HL-60 (cell line): ENCODE results near the gene DNASE1L1.

Experiments used
- DNase-seq, 2 experiments: peaks; one replicate each; pipeline ENCODE4 v3.0.0-alpha.2; 2010 to 2020; ENCODE audit warnings: low read depth in 1 of 2, low spot score in 1 of 2
- H3K27ac ChIP-seq: fragments of 250-450 bp; sonication (Bioruptor Pico); replicated peaks from 2 replicates; pipeline ENCODE4 v1.5.1; 2020; ENCODE audit warnings: mild to moderate bottlenecking, moderate library complexity
- H3K27me3 ChIP-seq: fragments of 250-450 bp; sonication (Bioruptor Pico); 2 replicates; pipeline ENCODE4 v1.5.1; 2021; ENCODE audit warnings: mild to moderate bottlenecking, moderate library complexity; ENCODE audit not compliant: insufficient read depth, poor library complexity, severe bottlenecking
- H3K4me3 ChIP-seq: replicated peaks from 2 replicates; pipeline ENCODE4 v1.5.1; 2011; ENCODE audit warnings: mild to moderate bottlenecking, control low read depth, low read length; ENCODE audit not compliant: insufficient read depth
- CTCF ChIP-seq: IDR thresholded peaks from one replicate; pipeline ENCODE4 v1.5.1; 2011; ENCODE audit warnings: low read length, control low read depth, inconsistent platforms; ENCODE audit not compliant: insufficient read depth
- GABPA ChIP-seq: IDR thresholded peaks from 2 replicates; pipeline ENCODE4 v1.6.1; 2012; ENCODE audit warnings: low read depth
- POLR2AphosphoS5 ChIP-seq: IDR thresholded peaks from 2 replicates; pipeline ENCODE4 v1.6.1; 2012; ENCODE audit warnings: low read depth
- REST ChIP-seq: IDR thresholded peaks from 2 replicates; pipeline ENCODE4 v1.6.1; 2012; ENCODE audit warnings: low read depth; ENCODE audit not compliant: insufficient replicate concordance
- SPI1 ChIP-seq: IDR thresholded peaks from 2 replicates; pipeline ENCODE4 v1.6.1; 2012; ENCODE audit warnings: low read depth, mild to moderate bottlenecking, borderline replicate concordance

DNASE1L1 gene

GRCh38 chrX:154399527-154400368 is 9.3 kb downstream of the DNASE1L1 start:
- peak in 1 of 2 experiments; percentile 41 for DNase-seq
- Histone ChIP-seq H3K4me3 (peak overlapping the region; percentile 57), H3K27ac (peak overlapping the region; percentile 95), H3K27me3 (no peaks in the 10 kb centered on the region)
- peak; percentile 43; the same call in 1 of the 2 replicates for TF ChIP-seq POLR2AphosphoS5
- no peak for TF ChIP-seq SPI1

- H3K4me3 ChIP-seq: peak overlapping the region; percentile 57
- no peaks in the 10 kb centered on the region for H3K27me3 ChIP-seq
- DNase-seq: peak; percentile 70 to 85
- H3K27ac ChIP-seq: peak overlapping the region; percentile 95
- TF ChIP-seq CTCF (peak; percentile 34), SPI1 (no peak), GABPA (peak; percentile 16; the same call in 1 of the 2 replicates), POLR2AphosphoS5 (peak; percentile 10), REST (no peak)
Observed at GRCh38 chrX:154398668-154399526, 10.2 kb downstream of the DNASE1L1 start.

- peak; percentile 93 to 94 for DNase-seq
- no peak for TF ChIP-seq CTCF
- TF ChIP-seq POLR2AphosphoS5: peak; percentile 99
- TF ChIP-seq SPI1: no peak
- peak; percentile 73 for TF ChIP-seq REST
- no peak for TF ChIP-seq GABPA
- no peaks in the 10 kb centered on the region for H3K27me3 ChIP-seq
- H3K27ac ChIP-seq: peak within 1 kb of the TSS; percentile 95
- H3K4me3 ChIP-seq: peak within 1 kb of the TSS; percentile 57
Observed at GRCh38 chrX:154397888-154398667, 11.0 kb downstream of the DNASE1L1 start, which contains the start of gene RPL10. Gene RPL10 (plus strand): TSS chrX:154398377. CDS start chrX:154398520, 143 bp downstream.
